ENCODE measurements around the gene TARBP1.

- TF ChIP-seq CTCF (IDR thresholded peaks at IDR 0.05; ENCODE audit: insufficient read depth, low read length) (no peak), GABPA (IDR thresholded peaks at IDR 0.05; ENCODE audit: low read depth) (no peak), SPI1 (IDR thresholded peaks at IDR 0.05; ENCODE audit: borderline replicate concordance, low read depth) (no peak), POLR2AphosphoS5 (IDR thresholded peaks at IDR 0.05; ENCODE audit: low read depth) (no peak)
- TF ChIP-seq, protein P1, sequence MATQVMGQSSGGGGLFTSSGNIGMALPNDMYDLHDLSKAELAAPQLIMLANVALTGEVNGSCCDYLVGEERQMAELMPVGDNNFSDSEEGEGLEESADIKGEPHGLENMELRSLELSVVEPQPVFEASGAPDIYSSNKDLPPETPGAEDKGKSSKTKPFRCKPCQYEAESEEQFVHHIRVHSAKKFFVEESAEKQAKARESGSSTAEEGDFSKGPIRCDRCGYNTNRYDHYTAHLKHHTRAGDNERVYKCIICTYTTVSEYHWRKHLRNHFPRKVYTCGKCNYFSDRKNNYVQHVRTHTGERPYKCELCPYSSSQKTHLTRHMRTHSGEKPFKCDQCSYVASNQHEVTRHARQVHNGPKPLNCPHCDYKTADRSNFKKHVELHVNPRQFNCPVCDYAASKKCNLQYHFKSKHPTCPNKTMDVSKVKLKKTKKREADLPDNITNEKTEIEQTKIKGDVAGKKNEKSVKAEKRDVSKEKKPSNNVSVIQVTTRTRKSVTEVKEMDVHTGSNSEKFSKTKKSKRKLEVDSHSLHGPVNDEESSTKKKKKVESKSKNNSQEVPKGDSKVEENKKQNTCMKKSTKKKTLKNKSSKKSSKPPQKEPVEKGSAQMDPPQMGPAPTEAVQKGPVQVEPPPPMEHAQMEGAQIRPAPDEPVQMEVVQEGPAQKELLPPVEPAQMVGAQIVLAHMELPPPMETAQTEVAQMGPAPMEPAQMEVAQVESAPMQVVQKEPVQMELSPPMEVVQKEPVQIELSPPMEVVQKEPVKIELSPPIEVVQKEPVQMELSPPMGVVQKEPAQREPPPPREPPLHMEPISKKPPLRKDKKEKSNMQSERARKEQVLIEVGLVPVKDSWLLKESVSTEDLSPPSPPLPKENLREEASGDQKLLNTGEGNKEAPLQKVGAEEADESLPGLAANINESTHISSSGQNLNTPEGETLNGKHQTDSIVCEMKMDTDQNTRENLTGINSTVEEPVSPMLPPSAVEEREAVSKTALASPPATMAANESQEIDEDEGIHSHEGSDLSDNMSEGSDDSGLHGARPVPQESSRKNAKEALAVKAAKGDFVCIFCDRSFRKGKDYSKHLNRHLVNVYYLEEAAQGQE (IDR thresholded peaks at IDR 0.05; ENCODE audit: insufficient replicate concordance, low read depth): no peak
Measured at GRCh38 chr1:234509457-234510328, 30.7 kb upstream of the TARBP1 start.

Data from HL-60 (cell line).